Measurements from ENCODE around the gene ABRACL. TPM values are rescaled to one million over a fixed set of nuclear protein-coding genes. Genes with fewer than 3 reads are reported as not detected.

The ABRACL gene
- total RNA-seq, 1 donor from 2014 or later: 33.2 TPM

GRCh38 chr6:139054001-139054400 lies 25.5 kb downstream of the ABRACL start:
- no peak for DNase-seq
- no peak for TF ChIP-seq CTCF (IDR thresholded peaks at IDR 0.05; ENCODE audit: partially characterized antibody, unreplicated experiment)
- Mint-ChIP-seq H3K4me1 (ENCODE audit: low read depth, unreplicated experiment) (no peaks in the 10 kb centered on the region), H3K27me3 (ENCODE audit: unreplicated experiment) (no peaks in the 10 kb centered on the region), H3K36me3 (ENCODE audit: unreplicated experiment) (no peaks in the 10 kb centered on the region), H3K27ac (ENCODE audit: unreplicated experiment) (no peak overlapping the region), H3K9me3 (ENCODE audit: unreplicated experiment) (no peaks in the 10 kb centered on the region), H3K4me3 (ENCODE audit: unreplicated experiment) (no peak overlapping the region)

GRCh38 chr6:139055709-139056108 lies 27.2 kb downstream of the ABRACL start:
- no peaks in the 10 kb centered on the region for H3K36me3 Mint-ChIP-seq (ENCODE audit: unreplicated experiment)
- H3K27ac Mint-ChIP-seq (ENCODE audit: unreplicated experiment): no peak overlapping the region
- TF ChIP-seq CTCF (IDR thresholded peaks at IDR 0.05; ENCODE audit: partially characterized antibody, unreplicated experiment): no peak
- no peaks in the 10 kb centered on the region for H3K27me3 Mint-ChIP-seq (ENCODE audit: unreplicated experiment)
- H3K4me3 Mint-ChIP-seq (ENCODE audit: unreplicated experiment): no peak overlapping the region
- no peaks in the 10 kb centered on the region for H3K9me3 Mint-ChIP-seq (ENCODE audit: unreplicated experiment)
- no peak for DNase-seq
- H3K4me1 Mint-ChIP-seq (ENCODE audit: low read depth, unreplicated experiment): no peaks in the 10 kb centered on the region

GRCh38 chr6:139058029-139058428 lies 29.5 kb downstream of the ABRACL start:
- no peaks in the 10 kb centered on the region for H3K4me1 Mint-ChIP-seq (ENCODE audit: low read depth, unreplicated experiment)
- TF ChIP-seq CTCF (IDR thresholded peaks at IDR 0.05; ENCODE audit: partially characterized antibody, unreplicated experiment): no peak
- no peak overlapping the region for H3K27ac Mint-ChIP-seq (ENCODE audit: unreplicated experiment)
- H3K9me3 Mint-ChIP-seq (ENCODE audit: unreplicated experiment): no peaks in the 10 kb centered on the region
- no peaks in the 10 kb centered on the region for H3K36me3 Mint-ChIP-seq (ENCODE audit: unreplicated experiment)
- no peak overlapping the region for H3K4me3 Mint-ChIP-seq (ENCODE audit: unreplicated experiment)
- DNase-seq: no peak
- H3K27me3 Mint-ChIP-seq (ENCODE audit: unreplicated experiment): no peaks in the 10 kb centered on the region

- H3K4me3 Mint-ChIP-seq (ENCODE audit: unreplicated experiment): no peak overlapping the region
- H3K27me3 Mint-ChIP-seq (ENCODE audit: unreplicated experiment): no peaks in the 10 kb centered on the region
- H3K36me3 Mint-ChIP-seq (ENCODE audit: unreplicated experiment): no peaks in the 10 kb centered on the region
- H3K27ac Mint-ChIP-seq (ENCODE audit: unreplicated experiment): no peak overlapping the region
- no peaks in the 10 kb centered on the region for H3K9me3 Mint-ChIP-seq (ENCODE audit: unreplicated experiment)
- H3K4me1 Mint-ChIP-seq (ENCODE audit: low read depth, unreplicated experiment): no peaks in the 10 kb centered on the region
- no peak for TF ChIP-seq CTCF (IDR thresholded peaks at IDR 0.05; ENCODE audit: partially characterized antibody, unreplicated experiment)
- DNase-seq: no peak
Measured at GRCh38 chr6:139060332-139060731, 31.8 kb downstream of the ABRACL start.

- Mint-ChIP-seq H3K27me3 (ENCODE audit: unreplicated experiment) (no peaks in the 10 kb centered on the region), H3K4me3 (ENCODE audit: unreplicated experiment) (no peak overlapping the region), H3K36me3 (ENCODE audit: unreplicated experiment) (no peaks in the 10 kb centered on the region), H3K4me1 (ENCODE audit: low read depth, unreplicated experiment) (no peaks in the 10 kb centered on the region), H3K9me3 (ENCODE audit: unreplicated experiment) (no peaks in the 10 kb centered on the region), H3K27ac (ENCODE audit: unreplicated experiment) (no peak overlapping the region)
- no peak for TF ChIP-seq CTCF (IDR thresholded peaks at IDR 0.05; ENCODE audit: partially characterized antibody, unreplicated experiment)
- no peak for DNase-seq
Measured at GRCh38 chr6:139062932-139063646, 34.5 kb downstream of the ABRACL start.

All from glutamatergic neuron (in vitro differentiated cells).